Endometrial microvascular endothelial cells (primary cell): ENCODE measurements around the gene DUOXA1. TPM values are rescaled to one million over a fixed set of nuclear protein-coding genes. Genes with fewer than 3 reads are reported as not detected.
"Not testable (repeated sequence)": the region's sequence is repeated elsewhere in the genome, so short reads cannot be mapped to it uniquely, and the experiment has no call there.

Experiments used
- in situ Hi-C: cut with HindIII; loops from 2 replicates; pipeline ENCODE4 v1.10.0; 2017; ENCODE audit warnings: low sequenced_read_pairs, low pct_unique_long_range_greater_than_20kb; ENCODE audit errors: inconsistent ontology term
- total RNA-seq: library from RNA; depleted of rRNA; stranded (reverse); fragments of >200 nt; gene quantifications from one replicate; pipeline ENCODE4 v1.2.3, GENCODE V29; 2015; ENCODE audit errors: inconsistent ontology term

DUOXA1 gene
- total RNA-seq, 1 donor from 2014 or later, result not detected

GRCh38 chr15:45136378-45136764 lies 6.7 kb upstream of the DUOXA1 start:
- in situ Hi-C loops, result no loop called here

- in situ Hi-C loops, result not testable (repeated sequence)
Measured at GRCh38 chr15:45135705-45136377, 6.2 kb upstream of the DUOXA1 start.

GRCh38 chr15:45134682-45135604 lies 5.3 kb upstream of the DUOXA1 start:
- in situ Hi-C loops, result no loop called here

- in situ Hi-C loops, result no loop called here
Measured at GRCh38 chr15:45134046-45134445, 4.4 kb upstream of the DUOXA1 start.

- in situ Hi-C loops, result no loop called here
Measured at GRCh38 chr15:45133561-45133920, 3.9 kb upstream of the DUOXA1 start.

- in situ Hi-C loops, result no loop called here
Measured at GRCh38 chr15:45132844-45133560, 3.3 kb upstream of the DUOXA1 start.

- in situ Hi-C loops, result no loop called here
Measured at GRCh38 chr15:45131510-45131909, 1.8 kb upstream of the DUOXA1 start.

- in situ Hi-C loops, result no loop called here
Measured at GRCh38 chr15:45130291-45131000, 767 bp upstream of the DUOXA1 start.

GRCh38 chr15:45128971-45129639 lies 574 bp downstream of the DUOXA1 start:
- in situ Hi-C loops, result no loop called here

GRCh38 chr15:45126535-45127158 lies 3.0 kb downstream of the DUOXA1 start:
- in situ Hi-C loops, result no loop called here

GRCh38 chr15:45123397-45123796 lies 6.3 kb downstream of the DUOXA1 start:
- in situ Hi-C loops, result no loop called here

- in situ Hi-C loops, result no loop called here
Measured at GRCh38 chr15:45122719-45123118, 7.0 kb downstream of the DUOXA1 start.

GRCh38 chr15:45121706-45122417 lies 7.8 kb downstream of the DUOXA1 start:
- in situ Hi-C loops, result no loop called here

- in situ Hi-C loops, result no loop called here
Measured at GRCh38 chr15:45121020-45121419, 8.7 kb downstream of the DUOXA1 start.

GRCh38 chr15:45120081-45120972 lies 9.4 kb downstream of the DUOXA1 start:
- in situ Hi-C loops, result no loop called here

- in situ Hi-C loops, result no loop called here
Measured at GRCh38 chr15:45118996-45119395, 10.7 kb downstream of the DUOXA1 start.
